ENCODE data around the gene SEMA6A. TPM values are rescaled to one million over a fixed set of nuclear protein-coding genes. Genes with fewer than 3 reads are reported as not detected.

SEMA6A gene
- total RNA-seq, 1 donor, result under 0.01 TPM

DNA sequence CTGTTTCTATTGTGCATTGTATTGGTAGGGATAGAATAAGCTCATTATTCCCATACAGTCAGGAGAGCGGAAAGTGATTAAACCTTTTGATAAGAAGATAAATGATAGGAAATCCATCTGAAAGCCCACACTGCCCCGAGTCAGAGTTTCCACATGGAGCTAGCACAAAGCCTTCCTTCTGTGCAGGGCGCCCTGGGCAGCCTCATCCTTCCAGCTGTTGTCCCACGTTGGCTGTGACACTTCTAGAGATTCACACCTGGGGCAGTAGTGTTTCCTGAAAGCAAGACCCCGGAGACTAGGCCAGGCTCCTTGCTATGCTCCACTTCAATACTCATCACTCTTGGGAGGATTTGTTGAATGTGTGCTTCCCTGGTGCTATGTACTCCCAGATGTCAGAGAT is 172.4 kb downstream of the SEMA6A start:
- H3K27ac ChIP-seq (ENCODE audit: low read depth, low read length), result no peak overlapping the region
- no peaks in the 10 kb centered on the region for H3K36me3 ChIP-seq (ENCODE audit: insufficient read depth, low read length)
- TF ChIP-seq, protein P1, sequence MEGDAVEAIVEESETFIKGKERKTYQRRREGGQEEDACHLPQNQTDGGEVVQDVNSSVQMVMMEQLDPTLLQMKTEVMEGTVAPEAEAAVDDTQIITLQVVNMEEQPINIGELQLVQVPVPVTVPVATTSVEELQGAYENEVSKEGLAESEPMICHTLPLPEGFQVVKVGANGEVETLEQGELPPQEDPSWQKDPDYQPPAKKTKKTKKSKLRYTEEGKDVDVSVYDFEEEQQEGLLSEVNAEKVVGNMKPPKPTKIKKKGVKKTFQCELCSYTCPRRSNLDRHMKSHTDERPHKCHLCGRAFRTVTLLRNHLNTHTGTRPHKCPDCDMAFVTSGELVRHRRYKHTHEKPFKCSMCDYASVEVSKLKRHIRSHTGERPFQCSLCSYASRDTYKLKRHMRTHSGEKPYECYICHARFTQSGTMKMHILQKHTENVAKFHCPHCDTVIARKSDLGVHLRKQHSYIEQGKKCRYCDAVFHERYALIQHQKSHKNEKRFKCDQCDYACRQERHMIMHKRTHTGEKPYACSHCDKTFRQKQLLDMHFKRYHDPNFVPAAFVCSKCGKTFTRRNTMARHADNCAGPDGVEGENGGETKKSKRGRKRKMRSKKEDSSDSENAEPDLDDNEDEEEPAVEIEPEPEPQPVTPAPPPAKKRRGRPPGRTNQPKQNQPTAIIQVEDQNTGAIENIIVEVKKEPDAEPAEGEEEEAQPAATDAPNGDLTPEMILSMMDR (IDR thresholded peaks at IDR 0.05; ENCODE audit: extremely low read depth, low read depth, low read length), result no peak
- H4K20me1 ChIP-seq (ENCODE audit: insufficient read depth, low read length), result no peaks in the 10 kb centered on the region
- no peak overlapping the region for H3K4me3 ChIP-seq (ENCODE audit: insufficient read depth, low read length)
- H3K9me3 ChIP-seq (ENCODE audit: low read depth, low read length), result no peaks in the 10 kb centered on the region
- H3K4me1 ChIP-seq (ENCODE audit: insufficient read depth, low read length), result no peaks in the 10 kb centered on the region
- DNase-seq (ENCODE audit: insufficient read length, low spot score, missing footprints), result no peak
- H3K27me3 ChIP-seq (ENCODE audit: insufficient read depth, low read length), result no peaks in the 10 kb centered on the region
- H3K79me2 ChIP-seq (ENCODE audit: insufficient read depth, low read length), result no peaks in the 10 kb centered on the region
- H2AFZ ChIP-seq (ENCODE audit: low read length), result no peak overlapping the region
- no peak overlapping the region for H3K4me2 ChIP-seq (ENCODE audit: insufficient read depth, low read length)

DNA sequence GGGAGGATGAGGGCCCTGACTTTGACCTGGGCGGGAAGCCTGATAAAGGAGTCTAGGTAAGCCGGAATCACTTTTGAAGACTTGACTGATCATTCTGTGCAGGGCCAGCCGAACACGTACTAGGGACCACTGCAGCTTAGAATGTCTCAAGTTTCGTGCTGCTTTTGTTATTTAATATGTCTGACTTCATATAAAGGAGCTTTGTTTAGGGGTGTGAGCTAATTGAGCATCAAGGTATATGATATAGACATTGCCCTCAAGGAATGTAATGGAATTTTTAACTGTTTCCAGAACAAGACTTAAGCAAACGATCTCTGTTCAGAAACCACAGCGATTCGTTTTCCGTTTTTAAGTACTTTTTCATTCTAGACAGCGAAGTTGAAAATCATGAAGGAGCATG is 173.0 kb downstream of the SEMA6A start:
- Histone ChIP-seq H3K79me2 (ENCODE audit: insufficient read depth, low read length) (no peaks in the 10 kb centered on the region), H3K9me3 (ENCODE audit: low read depth, low read length) (no peaks in the 10 kb centered on the region), H2AFZ (ENCODE audit: low read length) (no peak overlapping the region), H3K4me1 (ENCODE audit: insufficient read depth, low read length) (no peaks in the 10 kb centered on the region), H4K20me1 (ENCODE audit: insufficient read depth, low read length) (no peaks in the 10 kb centered on the region), H3K36me3 (ENCODE audit: insufficient read depth, low read length) (no peaks in the 10 kb centered on the region), H3K4me2 (ENCODE audit: insufficient read depth, low read length) (no peak overlapping the region), H3K27me3 (ENCODE audit: insufficient read depth, low read length) (no peaks in the 10 kb centered on the region), H3K27ac (ENCODE audit: low read depth, low read length) (no peak overlapping the region), H3K4me3 (ENCODE audit: insufficient read depth, low read length) (no peak overlapping the region)
- TF ChIP-seq, protein P1 (IDR thresholded peaks at IDR 0.05; ENCODE audit: extremely low read depth, low read depth, low read length), result no peak
- no peak for DNase-seq (ENCODE audit: insufficient read length, low spot score, missing footprints)

DNA sequence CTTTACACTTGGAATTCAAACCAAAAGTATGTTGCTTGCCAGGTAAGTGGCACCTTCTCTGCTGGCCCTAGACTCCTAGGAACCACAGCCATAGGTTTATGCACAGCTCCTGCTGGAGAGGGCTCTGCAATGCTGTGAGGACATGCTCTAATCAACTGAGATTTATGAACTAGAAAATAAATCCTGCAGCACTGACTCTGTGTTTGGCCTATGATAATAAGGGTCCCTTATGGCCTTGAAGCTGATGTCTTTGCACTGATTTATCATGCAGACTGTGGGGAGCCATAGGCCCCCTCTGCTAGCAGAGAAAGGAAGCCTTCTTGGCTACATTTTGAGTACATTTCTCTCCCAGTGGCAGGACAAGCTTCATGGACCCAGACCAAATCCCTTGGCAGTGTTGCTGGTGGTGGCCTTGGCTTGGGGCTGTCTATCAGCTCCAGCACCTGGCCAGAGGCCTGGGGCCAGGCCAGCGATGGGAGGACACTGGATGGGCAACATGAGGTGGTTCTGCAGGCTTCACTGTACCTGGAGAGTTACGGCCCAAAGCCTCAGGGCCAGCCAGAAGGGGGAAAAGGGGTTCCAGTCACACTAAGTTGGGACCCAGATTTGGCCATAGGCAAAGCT is 178.0 kb downstream of the SEMA6A start:
- no peak overlapping the region for H3K4me2 ChIP-seq (ENCODE audit: insufficient read depth, low read length)
- H4K20me1 ChIP-seq (ENCODE audit: insufficient read depth, low read length), result no peaks in the 10 kb centered on the region
- no peak overlapping the region for H3K27ac ChIP-seq (ENCODE audit: low read depth, low read length)
- H3K4me3 ChIP-seq (ENCODE audit: insufficient read depth, low read length), result no peak overlapping the region
- no peaks in the 10 kb centered on the region for H3K4me1 ChIP-seq (ENCODE audit: insufficient read depth, low read length)
- H3K36me3 ChIP-seq (ENCODE audit: insufficient read depth, low read length), result no peaks in the 10 kb centered on the region
- no peaks in the 10 kb centered on the region for H3K27me3 ChIP-seq (ENCODE audit: insufficient read depth, low read length)
- TF ChIP-seq, protein P1 (IDR thresholded peaks at IDR 0.05; ENCODE audit: extremely low read depth, low read depth, low read length), result no peak
- H3K79me2 ChIP-seq (ENCODE audit: insufficient read depth, low read length), result no peaks in the 10 kb centered on the region
- no peak overlapping the region for H2AFZ ChIP-seq (ENCODE audit: low read length)
- H3K9me3 ChIP-seq (ENCODE audit: low read depth, low read length), result no peaks in the 10 kb centered on the region
- no peak for DNase-seq (ENCODE audit: insufficient read length, low spot score, missing footprints)

DNA sequence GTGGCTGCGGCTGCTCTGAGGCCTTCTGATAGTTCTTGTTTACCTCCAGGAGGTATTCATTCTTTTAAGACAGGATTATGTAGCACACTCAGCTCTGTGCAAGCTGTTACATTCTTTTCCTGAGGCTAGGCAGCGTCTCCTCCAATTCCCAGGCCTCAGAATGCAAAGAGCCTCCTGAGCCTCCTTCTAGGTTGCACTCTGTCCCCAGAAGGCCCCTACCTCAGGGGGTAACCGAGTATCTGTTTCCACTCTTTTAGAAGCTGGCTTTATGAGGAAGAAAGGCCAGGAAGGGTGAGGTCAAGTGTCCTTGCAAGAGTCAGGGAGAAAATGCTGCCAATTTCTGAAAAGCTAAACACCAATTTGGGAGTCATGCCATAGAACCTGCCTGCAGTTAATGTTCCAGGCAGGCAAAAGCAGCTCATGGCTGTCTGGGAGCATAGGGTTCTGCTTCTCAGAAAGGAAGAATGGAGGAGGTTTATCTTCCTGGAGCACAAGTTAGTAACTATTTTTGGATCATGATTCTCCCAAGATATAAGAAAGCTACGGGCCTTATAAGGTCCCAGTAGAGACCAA is 178.9 kb downstream of the SEMA6A start:
- no peaks in the 10 kb centered on the region for H4K20me1 ChIP-seq (ENCODE audit: insufficient read depth, low read length)
- TF ChIP-seq, protein P1 (IDR thresholded peaks at IDR 0.05; ENCODE audit: extremely low read depth, low read depth, low read length), result no peak
- H3K27me3 ChIP-seq (ENCODE audit: insufficient read depth, low read length), result no peaks in the 10 kb centered on the region
- no peak overlapping the region for H2AFZ ChIP-seq (ENCODE audit: low read length)
- H3K36me3 ChIP-seq (ENCODE audit: insufficient read depth, low read length), result no peaks in the 10 kb centered on the region
- H3K4me3 ChIP-seq (ENCODE audit: insufficient read depth, low read length), result no peak overlapping the region
- H3K79me2 ChIP-seq (ENCODE audit: insufficient read depth, low read length), result no peaks in the 10 kb centered on the region
- no peak overlapping the region for H3K27ac ChIP-seq (ENCODE audit: low read depth, low read length)
- H3K4me2 ChIP-seq (ENCODE audit: insufficient read depth, low read length), result no peak overlapping the region
- DNase-seq (ENCODE audit: insufficient read length, low spot score, missing footprints), result no peak
- H3K4me1 ChIP-seq (ENCODE audit: insufficient read depth, low read length), result no peaks in the 10 kb centered on the region
- H3K9me3 ChIP-seq (ENCODE audit: low read depth, low read length), result no peaks in the 10 kb centered on the region

Measured in osteoblast (primary cell).